Adrenal gland (tissue), 5 donors: ENCODE results near the gene C9orf50.

ENCODE experiments used
- POLR2A ChIP-seq, 2 donors: fragments of 450-650 bp; IDR thresholded peaks; one replicate each; pipeline ENCODE4 v1.6.1; 2017; ENCODE audit warnings: antibody characterized with exemption in 2 of 2, mild to moderate bottlenecking in 2 of 2, moderate library complexity in 1 of 2
- TF ChIP-seq, protein P1 (sequence below), 6 experiments: fragments of 450-650 bp in 4 of 6; fragments of 200-600 bp in 2 of 6; sonication (generic) in 1 of 6; IDR thresholded peaks; 1 replicate in 5 of 6; 2 replicates in 1 of 6; pipeline versions ENCODE4 v1.5.1 to v1.8.0; 2016 to 2021; ENCODE audit warnings: antibody characterized with exemption in 6 of 6, mild to moderate bottlenecking in 2 of 6, moderate library complexity in 1 of 6
- donor health status: DM: no; HTN: no; CAD: no.

DNA sequence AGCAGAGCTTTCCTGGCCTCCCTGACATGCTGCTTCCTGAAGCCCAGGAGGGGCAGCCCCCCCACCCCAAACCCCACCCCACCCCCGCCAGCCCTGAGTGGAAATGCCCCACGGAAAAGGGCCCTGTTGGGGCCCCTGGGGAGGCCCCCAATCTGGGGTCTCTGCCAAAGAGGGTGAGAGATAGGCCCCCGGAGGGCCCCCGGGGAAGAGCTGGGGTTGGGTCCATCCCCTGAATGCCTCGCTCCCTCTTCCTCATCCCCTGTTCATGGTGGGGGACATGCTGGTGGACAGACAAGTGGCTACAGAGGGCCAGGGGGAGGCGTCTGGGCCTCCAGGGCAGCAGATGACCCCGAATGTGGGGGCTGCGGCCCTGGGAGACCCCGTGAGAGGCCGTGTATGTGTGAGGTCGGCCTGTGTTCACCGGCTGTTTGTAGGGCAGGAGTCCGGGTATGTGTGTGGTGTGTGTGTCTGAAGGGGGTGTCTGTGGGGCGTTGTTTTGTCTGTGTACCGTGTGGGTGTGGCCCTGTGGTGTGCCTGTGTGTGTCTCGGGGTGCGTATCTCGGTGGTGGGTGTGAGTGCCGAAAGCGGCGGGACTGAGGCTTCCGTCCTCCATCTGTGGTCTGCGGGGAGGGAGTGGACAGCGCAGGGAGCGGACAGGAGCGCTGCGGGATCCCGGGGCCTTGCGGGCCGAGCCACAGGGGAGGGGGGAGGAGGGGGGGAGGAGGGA lies 11.3 kb downstream of the C9orf50 start:
- TF ChIP-seq POLR2A (IDR thresholded peaks at IDR 0.05) = no peak
- TF ChIP-seq, protein P1, sequence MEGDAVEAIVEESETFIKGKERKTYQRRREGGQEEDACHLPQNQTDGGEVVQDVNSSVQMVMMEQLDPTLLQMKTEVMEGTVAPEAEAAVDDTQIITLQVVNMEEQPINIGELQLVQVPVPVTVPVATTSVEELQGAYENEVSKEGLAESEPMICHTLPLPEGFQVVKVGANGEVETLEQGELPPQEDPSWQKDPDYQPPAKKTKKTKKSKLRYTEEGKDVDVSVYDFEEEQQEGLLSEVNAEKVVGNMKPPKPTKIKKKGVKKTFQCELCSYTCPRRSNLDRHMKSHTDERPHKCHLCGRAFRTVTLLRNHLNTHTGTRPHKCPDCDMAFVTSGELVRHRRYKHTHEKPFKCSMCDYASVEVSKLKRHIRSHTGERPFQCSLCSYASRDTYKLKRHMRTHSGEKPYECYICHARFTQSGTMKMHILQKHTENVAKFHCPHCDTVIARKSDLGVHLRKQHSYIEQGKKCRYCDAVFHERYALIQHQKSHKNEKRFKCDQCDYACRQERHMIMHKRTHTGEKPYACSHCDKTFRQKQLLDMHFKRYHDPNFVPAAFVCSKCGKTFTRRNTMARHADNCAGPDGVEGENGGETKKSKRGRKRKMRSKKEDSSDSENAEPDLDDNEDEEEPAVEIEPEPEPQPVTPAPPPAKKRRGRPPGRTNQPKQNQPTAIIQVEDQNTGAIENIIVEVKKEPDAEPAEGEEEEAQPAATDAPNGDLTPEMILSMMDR (IDR thresholded peaks at IDR 0.05) = no peak
